K562 (cell line): ENCODE results near the gene HPSE2. TPM values are rescaled to one million over a fixed set of nuclear protein-coding genes. Genes with fewer than 3 reads are reported as not detected.
A peak's percentile ranks its signal among the peaks of the same experiment; 100 is the strongest.

Experiments used
- CCAR2 ChIP-seq: fragments of 200-400 bp; formaldehyde crosslinking; IDR thresholded peaks from 2 replicates; pipeline ENCODE4 v1.6.1; 2017; ENCODE audit warnings: mild to moderate bottlenecking, low read depth, low read length
- CTCF ChIP-seq, 3 experiments: IDR thresholded peaks in 2 of 3; conservative IDR thresholded peaks in 1 of 3; 2 replicates each; pipeline ENCODE4 v1.5.1; 2011 to 2012; ENCODE audit warnings: low read length in 3 of 3, mild to moderate bottlenecking in 3 of 3, control low read depth in 2 of 3, improper control_type of control experiment in 1 of 3, inconsistent platforms in 1 of 3, low read depth in 1 of 3, mixed read lengths in 1 of 3, moderate library complexity in 1 of 3; ENCODE audit not compliant: insufficient read depth in 2 of 3
- DEAF1 ChIP-seq: fragments of 450-650 bp; formaldehyde crosslinking; IDR thresholded peaks from 2 replicates; pipeline ENCODE4 v1.4.0; 2020; ENCODE audit warnings: mild to moderate bottlenecking, moderate library complexity
- NFIC ChIP-seq: fragments of 450-650 bp; IDR thresholded peaks from 2 replicates; pipeline ENCODE4 v1.6.1; 2017; ENCODE audit warnings: mild to moderate bottlenecking, inconsistent platforms
- RAD21 ChIP-seq, 2 experiments: fragments of 250-450 bp in 1 of 2; fragments of 450-650 bp in 1 of 2; sonication (Bioruptor Pico) in 1 of 2; formaldehyde crosslinking in 1 of 2; IDR thresholded peaks in 1 of 2; conservative IDR thresholded peaks in 1 of 2; 2 replicates each; pipeline versions ENCODE4 v1.4.0 to v1.8.0; 2020 to 2022; ENCODE audit warnings: mild to moderate bottlenecking in 2 of 2, moderate library complexity in 1 of 2
- SMARCA4 ChIP-seq: fragments of 450-650 bp; IDR thresholded peaks from 2 replicates; pipeline ENCODE4 v1.6.1; 2016
- SMC3 ChIP-seq: conservative IDR thresholded peaks from 2 replicates; pipeline ENCODE4 v1.6.1; 2011; ENCODE audit warnings: low read depth, low read length, improper control_type of control experiment; ENCODE audit not compliant: insufficient read depth
- TSHZ1 ChIP-seq: fragments of 250-450 bp; sonication (Bioruptor Pico); IDR thresholded peaks from 2 replicates; pipeline ENCODE4 v1.4.0; 2020; ENCODE audit warnings: mild to moderate bottlenecking, moderate library complexity
- ZMIZ1 ChIP-seq, 2 experiments: fragments of 150-350 bp in 1 of 2; IDR thresholded peaks; 2 replicates each; pipeline ENCODE4 v1.6.1; 2012 to 2016; ENCODE audit warnings: low read depth in 2 of 2, low read length in 2 of 2, mild to moderate bottlenecking in 1 of 2, moderate library complexity in 1 of 2
- polyA plus RNA-seq, 8 experiments: library from polyadenylated mRNA; depleted of rRNA in 4 of 8; stranded (reverse) in 5 of 8; unstranded in 3 of 8; fragments of >200 nt; fragmentation: Nextera tagmentation in 2 of 8; fragmentation: Illumina TruSeq in 1 of 8; extraction: Ambion mirVana in 2 of 8; extraction: Trizol in 1 of 8; gene quantifications; 2 replicates each; pipeline versions ENCODE4 v1.2.1 to v1.2.3, GENCODE V29; 2011 to 2014; ENCODE audit warnings: inconsistent platforms in 1 of 8, missing spikeins in 1 of 8
- total RNA-seq, 7 experiments: library from RNA; depleted of rRNA in 6 of 7; stranded (reverse); fragments of >200 nt in 6 of 7; fragmentation: Illumina TruSeq in 2 of 7; extraction: Trizol in 2 of 7; gene quantifications; 2 replicates each; pipeline versions ENCODE4 v1.2.1 to v1.2.3, GENCODE V29; 2011 to 2021; ENCODE audit warnings: low replicate concordance in 1 of 7

HPSE2 gene
- total and polyA plus RNA-seq, 9 of the 15 experiments (the other 6 are each of a cell fraction or from before 2014, with no cell fraction given) = 0.03 to 0.10 (median 0.04) TPM; not detected in 2

- TF ChIP-seq SMC3 (peak; percentile 25; the same call in 1 of the 2 replicates), NFIC (0 out of 2 replicates have a peak, but pooled peaks have one; percentile 18), DEAF1 (CRISPR knock-in tag) (0 out of 2 replicates have a peak, but pooled peaks have one; percentile 37), CCAR2 (no peak), TSHZ1 (CRISPR knock-in tag) (no peak), CTCF (IDR thresholded peaks at IDR 0.05 in 2 of 3, conservative IDR thresholded peaks at IDR 0.05 in 1 of 3; ENCODE audit: insufficient read depth in 2 of 3, low read depth in 1 of 3, low read length in 3 of 3) (peak; percentile 51 to 63 (median 55); a peak in 5 of 6 replicates), ZMIZ1 (IDR thresholded peaks at IDR 0.05; ENCODE audit: low read depth in 2 of 2, low read length in 2 of 2) (no peak), SMARCA4 (no peak), RAD21 (CRISPR knock-in tag; conservative IDR thresholded peaks at IDR 0.05 in 1 of 2, IDR thresholded peaks at IDR 0.05 in 1 of 2) (peak; percentile 62 to 63)
Measured at GRCh38 chr10:99172128-99172738, 63.4 kb downstream of the HPSE2 start (continued).
